IPS-20b (cell line): ENCODE measurements around the gene GAR1.
"Not testable (repeated sequence)": the region's sequence is repeated elsewhere in the genome, so short reads cannot be mapped to it uniquely, and the experiment has no call there.

Experiments
- H3K27ac ChIP-seq: one replicate; pipeline ENCODE4 v1.5.1; 2013; ENCODE audit warnings: low read length
- H3K27me3 ChIP-seq: 2 replicates; pipeline ENCODE4 v1.6.1; 2013; ENCODE audit warnings: mild to moderate bottlenecking, low read length, inconsistent platforms; ENCODE audit not compliant: insufficient read depth
- H3K36me3 ChIP-seq: 2 replicates; pipeline ENCODE4 v1.6.1; 2013; ENCODE audit warnings: low read depth, mild to moderate bottlenecking, inconsistent platforms, low read length, moderate library complexity; ENCODE audit not compliant: insufficient read depth
- H3K4me1 ChIP-seq: 2 replicates; pipeline ENCODE4 v1.6.1; 2013; ENCODE audit warnings: mild to moderate bottlenecking, control low read depth, inconsistent platforms, low read length, moderate library complexity; ENCODE audit not compliant: insufficient read depth
- H3K4me3 ChIP-seq: 2 replicates; pipeline ENCODE4 v1.5.1; 2013; ENCODE audit warnings: mild to moderate bottlenecking, low read length, inconsistent platforms
- H3K9ac ChIP-seq: 2 replicates; pipeline ENCODE4 v1.6.1; 2013; ENCODE audit warnings: low read depth, mild to moderate bottlenecking, inconsistent platforms, low read length, moderate library complexity
- H3K9me3 ChIP-seq: 2 replicates; pipeline ENCODE4 v1.6.1; 2013; ENCODE audit warnings: mild to moderate bottlenecking, low read depth, low read length, inconsistent platforms; ENCODE audit not compliant: insufficient read depth

GAR1 gene

GRCh38 chr4:109848501-109848900 lies 32.9 kb downstream of the GAR1 start:
- peaks cover 4% of the 10 kb centered on the region; the same call in 1 of the 2 replicates for H3K4me1 ChIP-seq
- H3K9me3 ChIP-seq: no peaks in the 10 kb centered on the region
- H3K27ac ChIP-seq: no peak overlapping the region
- H3K27me3 ChIP-seq: no peaks in the 10 kb centered on the region
- H3K4me3 ChIP-seq: no peak overlapping the region
- H3K36me3 ChIP-seq: no peaks in the 10 kb centered on the region
- H3K9ac ChIP-seq: no peak overlapping the region

GRCh38 chr4:109850601-109851000 lies 35.0 kb downstream of the GAR1 start:
- H3K4me1 ChIP-seq: peaks cover 4% of the 10 kb centered on the region; the same call in 1 of the 2 replicates
- no peaks in the 10 kb centered on the region for H3K36me3 ChIP-seq
- no peaks in the 10 kb centered on the region for H3K27me3 ChIP-seq
- no peak overlapping the region for H3K9ac ChIP-seq
- no peak overlapping the region for H3K4me3 ChIP-seq
- no peak overlapping the region for H3K27ac ChIP-seq
- H3K9me3 ChIP-seq: no peaks in the 10 kb centered on the region

GRCh38 chr4:109859426-109860300 lies 44.1 kb downstream of the GAR1 start:
- H3K4me3 ChIP-seq, H3K36me3 ChIP-seq, H3K27ac ChIP-seq, H3K9me3 ChIP-seq, H3K4me1 ChIP-seq, H3K9ac ChIP-seq, H3K27me3 ChIP-seq: not testable (repeated sequence)

GRCh38 chr4:109861271-109861670 lies 45.7 kb downstream of the GAR1 start:
- Histone ChIP-seq H3K36me3 (no peaks in the 10 kb centered on the region), H3K4me1 (no peaks in the 10 kb centered on the region), H3K4me3 (no peak overlapping the region), H3K27ac (no peak overlapping the region), H3K9ac (no peak overlapping the region), H3K27me3 (no peaks in the 10 kb centered on the region), H3K9me3 (peaks cover 5% of the 10 kb centered on the region; the same call in 1 of the 2 replicates)

- peaks cover 5% of the 10 kb centered on the region; the same call in 1 of the 2 replicates for H3K9me3 ChIP-seq
- H3K4me3 ChIP-seq: no peak overlapping the region
- no peak overlapping the region for H3K9ac ChIP-seq
- no peaks in the 10 kb centered on the region for H3K27me3 ChIP-seq
- no peaks in the 10 kb centered on the region for H3K36me3 ChIP-seq
- H3K4me1 ChIP-seq: no peaks in the 10 kb centered on the region
- no peak overlapping the region for H3K27ac ChIP-seq
These were observed 46.5 kb downstream of the GAR1 start for GRCh38 chr4:109861916-109862511.

GRCh38 chr4:109864134-109864533 lies 48.6 kb downstream of the GAR1 start:
- H3K4me3 ChIP-seq: no peak overlapping the region
- H3K27ac ChIP-seq: no peak overlapping the region
- H3K36me3 ChIP-seq: no peaks in the 10 kb centered on the region
- H3K27me3 ChIP-seq: no peaks in the 10 kb centered on the region
- H3K9ac ChIP-seq: no peak overlapping the region
- no peaks in the 10 kb centered on the region for H3K4me1 ChIP-seq
- H3K9me3 ChIP-seq: peaks cover 5% of the 10 kb centered on the region; the same call in 1 of the 2 replicates

- no peaks in the 10 kb centered on the region for H3K9me3 ChIP-seq
- no peaks in the 10 kb centered on the region for H3K27me3 ChIP-seq
- H3K9ac ChIP-seq: no peak overlapping the region
- H3K36me3 ChIP-seq: no peaks in the 10 kb centered on the region
- H3K27ac ChIP-seq: no peak overlapping the region
- no peaks in the 10 kb centered on the region for H3K4me1 ChIP-seq
- no peak overlapping the region for H3K4me3 ChIP-seq
These were observed 54.5 kb downstream of the GAR1 start for GRCh38 chr4:109870061-109870460.

GRCh38 chr4:109872065-109872464 lies 56.5 kb downstream of the GAR1 start:
- H3K27me3 ChIP-seq: no peaks in the 10 kb centered on the region
- H3K9me3 ChIP-seq: no peaks in the 10 kb centered on the region
- H3K4me1 ChIP-seq: no peaks in the 10 kb centered on the region
- no peak overlapping the region for H3K4me3 ChIP-seq
- H3K36me3 ChIP-seq: no peaks in the 10 kb centered on the region
- no peak overlapping the region for H3K9ac ChIP-seq
- no peak overlapping the region for H3K27ac ChIP-seq

- no peaks in the 10 kb centered on the region for H3K36me3 ChIP-seq
- no peaks in the 10 kb centered on the region for H3K4me1 ChIP-seq
- H3K27me3 ChIP-seq: no peaks in the 10 kb centered on the region
- no peak overlapping the region for H3K4me3 ChIP-seq
- no peak overlapping the region for H3K9ac ChIP-seq
- no peaks in the 10 kb centered on the region for H3K9me3 ChIP-seq
- no peak overlapping the region for H3K27ac ChIP-seq
These were observed 57.5 kb downstream of the GAR1 start for GRCh38 chr4:109872950-109873656.

- Histone ChIP-seq H3K4me3 (no peak overlapping the region), H3K9me3 (no peaks in the 10 kb centered on the region), H3K27ac (no peak overlapping the region), H3K36me3 (no peaks in the 10 kb centered on the region), H3K27me3 (no peaks in the 10 kb centered on the region), H3K4me1 (no peaks in the 10 kb centered on the region), H3K9ac (no peak overlapping the region)
These were observed 58.4 kb downstream of the GAR1 start for GRCh38 chr4:109873791-109874514.
